Activated naive CD8-positive, alpha-beta T cell treated with anti-CD3 and anti-CD28 coated beads, Interleukin-2, amount 50 U/mL, for 16 hours (primary cell): ENCODE data around the gene ROR1.

Source experiments
- DNase-seq: peaks from one replicate; pipeline ENCODE4 v3.0.0-alpha.2; 2020; ENCODE audit warnings: low read depth, low spot score

Gene ROR1

DNA sequence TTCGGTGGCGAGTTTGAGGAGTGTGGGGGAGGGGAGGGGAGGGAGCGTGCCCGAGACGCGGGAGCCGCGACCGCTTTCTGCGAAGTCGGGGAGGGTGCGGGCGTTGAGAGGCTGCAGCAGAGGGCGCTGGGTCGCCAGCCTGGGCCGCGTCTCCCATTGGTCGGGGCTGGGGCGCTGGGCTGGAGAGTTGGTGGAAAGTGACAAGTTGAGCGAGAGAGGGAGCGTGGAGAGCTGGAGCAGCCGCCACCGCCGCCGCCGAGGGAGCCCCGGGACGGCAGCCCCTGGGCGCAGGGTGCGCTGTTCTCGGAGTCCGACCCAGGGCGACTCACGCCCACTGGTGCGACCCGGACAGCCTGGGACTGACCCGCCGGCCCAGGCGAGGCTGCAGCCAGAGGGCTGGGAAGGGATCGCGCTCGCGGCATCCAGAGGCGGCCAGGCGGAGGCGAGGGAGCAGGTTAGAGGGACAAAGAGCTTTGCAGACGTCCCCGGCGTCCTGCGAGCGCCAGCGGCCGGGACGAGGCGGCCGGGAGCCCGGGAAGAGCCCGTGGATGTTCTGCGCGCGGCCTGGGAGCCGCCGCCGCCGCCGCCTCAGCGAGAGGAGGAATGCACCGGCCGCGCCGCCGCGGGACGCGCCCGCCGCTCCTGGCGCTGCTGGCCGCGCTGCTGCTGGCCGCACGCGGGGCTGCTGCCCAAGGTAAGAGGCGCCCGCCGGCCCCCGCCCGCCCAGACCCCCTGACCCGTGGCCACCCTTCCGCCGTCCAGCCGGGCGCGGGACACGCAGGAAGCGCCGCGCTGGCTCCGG lies at the start of gene ROR1:
TSS of gene ROR1 (plus strand) at position 203 of the 802 bp plus-strand sequence.
- no peak for DNase-seq

DNA sequence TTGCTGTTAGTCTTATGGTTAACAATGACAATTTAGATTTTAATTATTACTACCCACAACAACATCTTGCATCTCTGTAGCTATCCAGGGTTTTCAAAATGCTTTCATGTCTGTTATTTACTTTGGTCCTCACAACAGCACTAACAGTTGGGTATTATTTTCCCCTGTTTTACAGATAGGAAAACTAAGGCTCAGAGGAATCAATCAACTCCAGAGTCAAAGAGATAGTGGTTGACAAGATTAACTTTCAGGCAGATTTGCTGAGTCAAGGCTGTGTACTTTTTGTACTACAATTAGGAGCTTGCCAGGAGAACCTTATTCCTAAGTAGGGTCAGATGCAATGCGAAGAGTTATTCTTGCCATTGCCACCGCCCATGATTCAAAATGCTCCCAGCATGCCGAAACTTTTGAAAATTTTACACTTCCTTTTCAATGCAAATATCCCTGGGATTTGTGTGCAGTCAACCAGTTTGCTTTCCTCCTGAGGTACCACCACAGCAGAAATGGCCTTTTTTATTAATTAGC lies 49.4 kb upstream of the ROR1 start:
- no peak for DNase-seq

DNA sequence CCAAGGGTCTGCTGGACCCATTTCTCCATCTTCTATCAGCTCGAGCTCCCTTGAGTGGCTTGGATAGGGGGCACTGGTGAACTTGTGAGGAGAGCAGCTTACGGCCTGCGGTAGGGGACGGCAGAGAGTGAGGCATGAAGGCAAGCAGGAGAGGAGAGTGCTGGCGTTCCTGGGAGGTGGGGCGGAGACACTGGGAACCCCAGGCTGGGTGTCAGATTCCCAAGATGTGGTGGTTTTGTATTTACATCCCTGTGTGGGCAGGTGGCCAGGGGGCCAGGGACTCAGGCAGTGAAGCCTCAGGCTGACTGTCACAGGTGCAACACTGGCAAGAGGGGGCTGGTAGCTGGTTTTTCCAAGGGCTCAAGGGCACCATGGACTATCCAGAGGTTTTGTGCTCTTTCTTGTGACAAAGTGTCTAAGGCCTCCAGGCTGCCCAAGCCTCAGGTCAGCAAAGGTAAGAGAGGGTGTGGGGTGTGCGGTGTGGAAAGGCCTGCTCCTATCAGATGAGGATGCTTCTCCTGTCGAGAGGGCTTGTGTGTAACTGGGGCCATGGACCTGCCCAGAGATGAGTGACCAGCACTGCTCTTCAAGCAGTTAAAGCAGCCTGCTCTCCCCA lies 45.1 kb upstream of the ROR1 start:
- DNase-seq, result no peak

DNA sequence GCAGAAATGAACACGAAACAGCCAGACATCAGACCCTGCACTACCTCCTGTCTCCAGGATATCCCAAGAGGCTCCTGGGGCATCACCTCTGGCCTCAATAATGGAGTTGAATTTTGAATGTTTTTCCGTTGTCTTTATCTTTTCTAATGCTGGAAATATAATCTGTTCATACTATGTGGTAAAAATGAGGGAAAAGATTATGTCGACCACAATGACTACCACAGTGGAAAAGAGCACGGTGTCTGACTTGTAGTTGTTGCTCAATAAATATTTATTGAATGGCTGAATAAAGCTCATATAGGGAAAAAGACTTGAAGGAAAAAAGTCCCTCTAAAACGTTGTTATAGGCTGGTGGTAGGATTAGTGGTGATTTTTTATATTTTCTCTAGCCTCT lies 44.6 kb upstream of the ROR1 start:
- no peak for DNase-seq

DNA sequence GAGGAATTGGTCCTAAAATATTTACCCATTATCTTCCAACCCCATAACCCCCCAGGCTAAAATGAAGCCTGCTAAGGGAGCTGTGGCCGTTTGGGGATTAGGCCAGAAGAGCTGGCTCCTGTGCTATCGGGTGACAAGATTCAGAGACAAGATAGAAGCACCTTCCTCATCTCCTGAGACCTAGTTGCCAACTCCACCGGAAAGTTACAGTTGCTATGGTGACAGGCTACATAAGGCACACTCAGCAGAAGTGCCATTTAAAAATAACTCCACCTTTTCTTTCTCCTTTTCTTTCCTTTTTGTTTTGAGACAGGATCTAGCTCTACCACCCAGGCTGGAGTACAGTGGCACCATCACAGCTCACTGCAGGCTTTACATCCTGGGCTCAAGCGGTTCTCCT lies 43.6 kb upstream of the ROR1 start:
- DNase-seq, result no peak

DNA sequence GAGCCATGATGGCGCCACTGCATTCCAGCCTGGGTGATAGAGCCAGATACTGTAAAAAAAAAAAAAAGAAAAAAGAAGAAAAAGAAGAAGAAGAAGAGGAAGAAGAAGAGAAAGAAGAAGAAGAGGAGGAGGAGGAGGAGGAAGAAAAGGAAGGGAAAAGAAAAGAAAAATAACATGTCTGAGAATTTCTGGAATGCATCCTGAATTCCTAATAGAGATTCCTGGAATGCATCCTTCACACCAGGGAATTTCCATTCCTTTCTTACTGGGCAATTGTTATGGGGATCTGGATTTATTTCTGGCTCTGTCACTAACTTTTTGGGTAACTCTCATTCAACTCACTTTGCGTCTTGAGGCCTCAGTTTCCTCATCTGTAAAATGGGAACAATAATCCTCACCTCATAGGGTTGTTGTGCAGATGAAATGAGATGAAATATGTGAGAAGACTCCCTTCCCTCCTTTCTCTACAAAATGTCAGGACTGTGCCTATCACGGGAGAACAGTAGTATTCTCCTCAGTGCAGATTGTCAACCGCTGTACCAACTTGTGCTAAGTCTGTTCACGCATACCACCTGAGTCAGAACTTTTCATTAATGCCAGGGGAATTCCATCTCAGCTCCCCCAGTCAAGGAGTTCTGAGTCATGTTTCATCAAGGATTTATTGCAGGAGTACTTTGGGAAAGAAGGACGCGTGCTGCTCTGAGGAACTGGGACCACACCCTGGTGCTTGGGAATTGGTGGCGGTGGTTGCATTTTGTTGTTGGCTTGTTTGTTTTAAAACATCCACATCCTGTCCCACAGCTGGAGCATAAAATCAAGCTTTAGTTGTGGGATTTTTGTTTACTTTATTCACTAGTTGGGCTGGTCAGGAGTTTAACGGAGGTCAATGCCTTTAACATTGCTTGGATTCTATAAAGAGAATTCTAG lies 42.4 kb upstream of the ROR1 start:
- DNase-seq, result no peak

DNA sequence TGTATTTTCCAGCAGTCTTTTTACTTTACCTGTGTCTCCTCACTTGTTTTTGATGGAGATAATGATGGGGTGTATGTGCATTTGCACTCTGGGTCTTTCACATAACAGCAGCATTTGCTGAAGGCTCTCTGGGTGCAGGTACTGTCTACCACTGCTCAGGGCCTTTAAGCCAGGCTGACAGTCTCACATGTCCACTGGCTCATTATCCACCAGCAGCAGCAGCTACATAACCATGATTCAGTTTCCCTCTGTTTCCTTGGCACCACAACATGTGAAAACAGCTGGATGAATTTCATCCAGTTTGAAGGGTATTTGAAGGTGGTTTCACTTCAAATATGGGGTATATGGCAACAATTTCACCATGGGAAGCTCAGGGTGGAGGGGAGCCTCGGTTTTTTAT lies 41.2 kb upstream of the ROR1 start:
- DNase-seq, result no peak

DNA sequence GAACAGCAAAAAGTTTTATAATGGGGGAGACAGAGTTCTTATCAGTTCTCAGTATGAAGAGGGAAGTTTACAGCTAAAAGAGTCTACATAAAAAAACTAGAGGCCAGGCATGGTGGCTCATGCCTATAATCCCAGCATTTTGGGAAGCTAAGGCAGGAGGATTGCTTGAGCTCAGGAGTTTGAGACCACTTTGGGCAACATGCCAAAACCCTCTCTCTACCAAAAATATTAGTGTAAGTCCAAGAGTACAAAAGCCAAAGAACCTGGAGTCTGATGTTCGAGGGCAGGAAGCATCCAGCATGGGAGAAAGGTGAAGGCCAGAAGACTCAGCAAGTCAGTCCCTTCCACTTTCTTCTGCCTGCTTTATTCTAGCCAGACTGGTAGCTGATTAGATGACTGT lies 35.0 kb upstream of the ROR1 start:
- DNase-seq, result no peak

DNA sequence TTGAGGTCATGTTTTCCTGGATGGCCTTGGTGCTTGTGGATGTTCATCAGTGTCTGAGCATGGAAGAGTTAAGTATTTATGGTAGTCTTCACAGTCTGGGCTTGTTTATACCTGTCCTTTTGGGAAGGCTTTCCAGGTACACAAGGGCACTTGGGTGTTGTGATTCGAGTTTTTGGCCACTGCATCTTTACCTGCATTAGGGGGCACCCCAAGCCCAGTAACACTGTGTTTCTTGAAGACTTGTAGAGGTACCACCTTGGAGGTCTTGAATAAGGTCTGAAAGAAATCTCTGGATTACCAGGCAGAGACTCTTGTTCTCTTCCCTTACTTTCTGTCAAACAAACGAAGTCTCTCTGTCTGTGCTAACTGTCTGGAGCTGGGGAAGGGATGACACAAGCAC lies 34.4 kb upstream of the ROR1 start:
- DNase-seq, result no peak

DNA sequence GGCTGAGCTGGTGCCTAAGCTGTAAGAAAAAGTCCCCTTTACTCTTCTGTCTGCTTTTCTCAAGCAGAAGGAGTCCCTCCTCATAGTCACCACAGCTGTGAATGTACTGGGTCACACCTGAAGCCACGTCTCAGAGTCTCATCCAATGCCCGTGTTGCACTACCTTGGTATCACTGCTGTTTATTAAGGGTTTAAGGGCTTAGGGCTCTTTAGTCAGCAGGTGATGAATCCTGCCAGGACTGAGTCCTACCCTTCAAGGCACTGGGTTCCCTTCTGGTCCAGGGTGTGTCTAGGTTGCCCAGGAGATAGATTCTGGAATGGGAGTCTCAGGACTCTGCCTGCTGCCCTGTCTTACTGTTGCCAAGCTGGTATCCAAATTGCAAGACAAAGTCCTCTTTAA lies 33.4 kb upstream of the ROR1 start:
- DNase-seq, result no peak

DNA sequence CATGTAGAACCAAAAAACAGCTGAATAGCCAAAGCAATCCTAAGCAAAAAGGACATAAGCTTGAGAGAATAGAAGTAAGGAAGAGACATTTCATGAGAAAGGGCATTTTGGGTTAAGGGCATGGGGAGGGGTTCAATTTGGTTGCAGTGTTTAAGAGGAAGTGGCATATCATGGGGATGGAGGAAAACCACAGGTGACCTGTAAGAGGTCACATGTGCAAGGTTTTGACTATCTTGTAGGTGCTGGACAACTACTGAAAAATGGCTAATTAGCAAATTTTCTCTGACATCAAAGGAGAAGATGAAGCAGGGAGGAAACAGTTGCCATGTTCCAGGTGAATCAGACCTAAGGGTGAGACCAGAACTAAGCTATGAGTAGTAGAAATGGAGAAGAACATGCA lies 31.3 kb upstream of the ROR1 start:
- DNase-seq, result no peak

DNA sequence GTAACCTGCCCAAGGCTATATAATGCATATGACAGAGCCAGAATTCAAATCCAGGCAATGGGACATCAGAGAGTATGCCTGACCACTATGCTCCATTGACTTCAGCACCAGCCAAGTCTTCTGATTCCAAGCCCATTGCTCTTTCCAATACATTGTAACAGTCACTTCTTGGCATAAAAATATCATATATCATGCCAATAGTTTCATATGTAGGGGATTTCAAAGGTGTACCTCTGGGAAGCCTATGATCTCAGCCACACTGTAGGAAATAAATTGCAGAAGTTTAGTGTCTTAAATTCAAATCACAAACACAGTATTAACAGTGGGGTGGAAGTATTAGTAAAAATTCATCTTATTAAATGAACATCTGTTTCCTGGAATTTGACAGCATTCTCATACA lies 30.0 kb upstream of the ROR1 start:
- no peak for DNase-seq

DNA sequence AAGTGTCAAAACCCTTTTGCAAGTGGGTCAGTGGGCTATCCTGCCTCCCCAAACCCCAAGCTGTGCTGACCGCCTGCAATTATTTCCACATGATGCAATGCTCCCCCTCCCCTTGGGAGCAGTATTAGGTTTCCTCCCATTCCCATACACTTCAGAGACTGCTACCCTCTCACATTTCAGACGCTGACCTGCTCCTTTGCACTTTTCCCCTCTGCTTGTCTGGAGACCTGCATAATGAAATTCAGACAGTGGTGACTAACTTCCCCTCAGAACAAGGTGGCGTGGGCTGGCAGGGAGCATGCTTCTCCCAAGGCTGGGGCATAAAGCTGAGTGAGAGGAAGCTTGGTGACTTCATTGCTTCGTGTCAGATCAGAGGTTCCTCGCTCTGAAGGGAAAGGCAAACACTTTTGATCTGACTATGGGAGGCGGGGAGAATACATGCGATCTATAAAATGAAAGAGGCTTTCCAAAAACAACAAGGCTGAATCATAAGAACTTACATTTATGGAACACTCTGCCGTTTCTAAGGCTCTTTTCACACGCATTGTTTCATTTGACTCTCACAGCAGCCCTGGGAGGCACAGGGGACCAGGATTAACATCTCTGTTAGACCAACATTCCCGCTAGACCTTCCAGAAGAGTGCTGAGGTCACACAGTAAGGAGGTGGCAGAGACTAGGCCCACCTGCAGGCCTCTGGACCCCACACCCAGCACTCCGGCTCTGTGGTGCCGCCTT lies 27.5 kb upstream of the ROR1 start:
- DNase-seq, result no peak

DNA sequence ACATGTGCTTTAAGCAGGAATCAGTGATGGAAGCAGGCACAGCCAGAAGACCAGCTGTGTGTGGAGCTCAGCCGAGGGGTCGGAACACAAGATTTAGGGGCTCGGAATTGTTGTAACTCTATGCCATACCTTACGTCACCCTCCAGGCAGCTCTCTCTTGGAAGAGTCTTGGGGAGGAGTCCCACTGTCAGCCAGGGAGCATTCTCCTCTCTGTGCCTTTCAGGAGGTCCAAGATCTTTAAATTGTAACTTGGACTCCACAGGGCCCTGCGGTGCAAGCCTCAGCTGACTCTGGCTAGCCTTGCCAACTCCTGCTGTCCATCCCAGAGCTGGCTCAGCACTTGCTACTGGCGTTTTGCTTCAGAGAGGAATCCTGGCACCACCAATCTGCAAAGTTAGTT lies 26.4 kb upstream of the ROR1 start:
- no peak for DNase-seq

DNA sequence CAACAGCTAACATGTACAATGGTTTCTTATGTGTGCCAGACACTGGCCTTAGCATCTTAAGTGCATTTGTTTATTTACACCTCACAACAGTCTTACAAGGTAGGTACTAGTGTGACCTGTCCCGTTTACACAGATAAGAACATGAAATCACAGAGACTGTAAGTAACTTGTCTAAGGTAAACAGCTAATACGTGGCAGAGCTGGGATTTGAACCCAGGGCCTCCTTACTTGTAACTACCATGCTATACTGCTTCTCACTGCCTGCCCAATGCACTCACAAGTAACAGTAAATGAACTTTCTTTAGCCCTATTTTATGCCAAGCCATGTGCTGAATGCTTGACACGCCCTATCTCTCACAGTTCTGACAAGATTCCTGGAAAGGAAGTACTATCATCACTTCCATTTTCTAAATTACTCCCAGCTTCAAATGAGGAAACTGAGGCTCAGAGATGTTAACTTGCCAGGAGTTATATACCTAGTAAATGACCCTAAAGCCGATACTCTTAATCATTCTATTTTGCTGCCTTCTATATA lies 25.7 kb upstream of the ROR1 start:
- no peak for DNase-seq

DNA sequence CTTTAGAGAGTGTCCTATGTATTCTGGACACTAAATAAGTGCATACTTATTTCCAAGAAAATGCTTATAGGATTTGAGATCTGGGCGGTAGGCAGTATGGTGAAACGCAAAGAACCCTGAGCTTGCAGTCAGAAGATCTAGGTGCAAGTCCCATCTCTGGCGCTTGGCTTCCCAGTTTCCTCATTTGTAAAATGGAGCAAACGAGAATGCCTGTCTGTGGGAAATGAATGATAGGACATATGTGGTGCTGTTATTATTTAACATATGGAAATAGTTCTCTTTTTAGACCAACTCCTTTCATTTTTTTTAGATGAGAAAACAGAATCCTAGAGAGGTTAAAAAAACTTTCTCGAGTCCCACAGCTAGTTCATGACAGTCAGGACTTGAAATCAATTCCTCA lies 25.2 kb upstream of the ROR1 start:
- no peak for DNase-seq

DNA sequence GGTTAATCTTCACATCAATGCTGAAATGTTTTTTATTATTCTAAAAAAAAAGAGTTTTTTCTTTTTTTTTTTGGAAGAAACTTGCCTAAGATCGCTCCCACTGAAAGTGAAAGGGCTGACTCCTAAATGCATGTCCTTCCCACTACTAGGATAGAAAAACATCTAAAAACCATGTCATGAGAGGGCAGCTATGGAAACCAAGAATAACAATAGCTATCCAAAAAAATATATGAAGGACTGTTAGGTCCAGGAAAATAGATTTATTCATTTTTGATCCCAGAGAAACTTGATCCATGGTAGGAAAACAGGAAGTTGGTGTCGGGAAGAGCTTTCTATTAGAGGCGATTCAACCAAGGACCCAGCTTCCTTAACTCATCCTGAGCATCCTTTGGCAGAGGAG lies 23.1 kb upstream of the ROR1 start:
- DNase-seq, result no peak

DNA sequence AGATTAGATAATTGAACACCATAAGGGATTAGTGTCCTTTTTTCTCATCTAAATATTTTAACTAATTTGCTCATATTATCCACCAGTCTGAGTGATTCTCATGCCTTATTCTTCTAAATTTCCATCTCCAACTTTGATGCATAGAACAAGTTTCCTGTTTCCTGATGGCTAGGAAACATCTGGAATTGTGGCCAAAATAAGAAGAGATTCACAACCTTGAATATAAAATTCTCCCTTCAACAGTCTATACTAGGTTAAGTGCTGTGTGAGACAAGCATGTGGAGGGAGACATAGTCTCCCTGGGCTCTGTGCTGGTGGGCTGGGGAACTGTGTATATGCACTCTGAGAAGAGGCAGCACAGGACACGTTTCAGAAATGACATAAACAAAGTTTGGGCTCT lies 21.6 kb upstream of the ROR1 start:
- DNase-seq, result no peak

DNA sequence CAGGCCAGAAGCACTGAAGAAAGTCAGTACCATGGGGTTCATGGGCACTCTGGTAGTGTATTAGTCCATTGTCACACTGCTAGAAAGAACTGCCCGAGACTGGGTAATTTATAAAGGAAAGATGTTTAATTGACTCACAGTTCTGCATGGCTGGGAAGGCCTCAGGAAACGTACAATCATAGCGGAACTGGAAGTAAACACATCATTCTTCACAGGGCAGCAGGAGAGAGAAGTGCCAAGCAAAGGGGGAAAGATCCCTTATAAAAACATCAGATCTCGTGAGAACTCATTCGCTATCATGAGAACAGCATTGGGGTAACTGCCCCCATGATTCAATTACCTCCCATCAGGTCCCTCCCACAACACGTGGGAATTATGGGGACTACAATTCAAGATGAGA lies 20.2 kb upstream of the ROR1 start:
- DNase-seq, result no peak

DNA sequence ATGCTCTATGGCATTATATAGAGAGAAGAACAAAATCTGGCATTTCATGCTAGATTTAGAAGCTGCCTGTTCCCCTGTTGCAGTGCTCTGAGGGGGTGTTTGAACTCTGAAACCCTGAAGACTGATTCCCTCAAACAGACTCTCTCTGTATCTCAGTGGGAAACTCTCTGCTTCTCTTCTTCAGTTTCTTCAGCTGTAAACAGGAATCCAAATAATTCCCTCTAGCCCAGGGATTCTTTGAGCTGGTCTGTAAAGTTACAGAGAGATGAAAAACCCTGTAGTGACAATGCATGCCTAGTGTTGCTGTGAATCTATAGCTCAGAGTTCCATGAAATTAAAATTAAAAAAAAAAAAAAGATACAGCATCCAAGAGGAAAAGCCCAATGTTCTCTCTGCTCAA lies 17.0 kb upstream of the ROR1 start:
- DNase-seq, result no peak

DNA sequence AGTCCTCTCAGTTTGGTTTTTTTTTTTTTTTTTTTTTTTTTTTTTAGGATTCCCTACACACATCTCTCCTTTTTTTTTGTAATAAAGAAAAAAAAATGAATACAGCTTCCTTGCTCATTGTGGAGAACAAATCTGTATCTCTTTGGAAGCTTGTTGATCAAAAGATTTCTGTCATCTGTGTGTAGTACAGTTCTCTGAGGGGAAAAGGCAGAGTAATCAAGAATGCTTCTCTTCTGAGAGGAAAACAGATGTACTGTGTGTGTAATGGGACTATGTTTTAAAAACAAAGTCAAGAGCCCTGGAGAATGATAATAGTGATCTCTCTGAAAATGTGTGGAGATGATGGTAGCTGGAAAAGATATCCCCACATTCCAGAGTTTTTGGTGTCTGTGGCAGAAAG lies 16.5 kb upstream of the ROR1 start:
- no peak for DNase-seq
